A549 (cell line): Measurements from ENCODE around the gene CPSF4.

Experiments
- CHD2 ChIP-seq: fragments of 150-350 bp; IDR thresholded peaks from 2 replicates; pipeline ENCODE4 v1.6.1; 2014; ENCODE audit warnings: low read length; ENCODE audit not compliant: partially characterized antibody
- CTCF ChIP-seq: fragments of >200 bp; sonication (Bioruptor Twin); formaldehyde crosslinking; IDR thresholded peaks from 3 replicates; pipeline ENCODE4 v1.5.1; 2016
- E2F6 ChIP-seq: IDR thresholded peaks from 2 replicates; pipeline ENCODE4 v1.6.1; 2012; ENCODE audit warnings: low read depth, borderline replicate concordance
- EP300 ChIP-seq, 2 experiments: fragments of >200 bp; sonication (Bioruptor Twin); formaldehyde crosslinking; IDR thresholded peaks; 2 replicates in 1 of 2; 3 replicates in 1 of 2; pipeline ENCODE4 v1.6.1; 2016 to 2017
- ESRRA ChIP-seq: fragments of 150-350 bp; IDR thresholded peaks from 2 replicates; pipeline ENCODE4 v1.6.1; 2014; ENCODE audit warnings: mild to moderate bottlenecking, low read length, borderline replicate concordance
- FOXS1 ChIP-seq: fragments of 250-450 bp; sonication (Bioruptor Pico); IDR thresholded peaks from 2 replicates; pipeline ENCODE4 v1.5.0; 2020; ENCODE audit warnings: mild to moderate bottlenecking, moderate library complexity
- JUN ChIP-seq, 2 experiments: fragments of >200 bp; sonication (Bioruptor Twin); formaldehyde crosslinking; IDR thresholded peaks; 2 replicates in 1 of 2; 3 replicates in 1 of 2; pipeline ENCODE4 v1.6.1; 2016 to 2017
- MYC ChIP-seq: IDR thresholded peaks from 2 replicates; pipeline ENCODE4 v1.6.1; 2012; ENCODE audit warnings: mild to moderate bottlenecking, inconsistent platforms, low read length, improper control_type of control experiment, borderline replicate concordance
- PHF8 ChIP-seq: fragments of 200-600 bp; sonication (generic); IDR thresholded peaks from 2 replicates; pipeline ENCODE4 v1.6.1; 2016; ENCODE audit warnings: low read depth, mild to moderate bottlenecking, antibody characterized with exemption, moderate library complexity, borderline replicate concordance
- POLR2A ChIP-seq: IDR thresholded peaks from 2 replicates; pipeline ENCODE4 v1.6.1; 2012; ENCODE audit warnings: mild to moderate bottlenecking, low read length
- POLR2AphosphoS2 ChIP-seq: conservative IDR thresholded peaks from 2 replicates; pipeline ENCODE4 v1.6.1; 2012; ENCODE audit warnings: low read length, improper control_type of control experiment, inconsistent platforms
- RAD21 ChIP-seq, 2 experiments: fragments of >200 bp in 1 of 2; sonication (Bioruptor Twin) in 1 of 2; formaldehyde crosslinking in 1 of 2; IDR thresholded peaks in 1 of 2; conservative IDR thresholded peaks in 1 of 2; 2 replicates in 1 of 2; 3 replicates in 1 of 2; pipeline ENCODE4 v1.6.1; 2012 to 2018; ENCODE audit warnings: inconsistent platforms in 1 of 2
- RCOR1 ChIP-seq: fragments of 150-350 bp; IDR thresholded peaks from 2 replicates; pipeline ENCODE4 v1.6.1; 2014; ENCODE audit warnings: antibody characterized with exemption, low read length, low read depth
- USF2 ChIP-seq: fragments of 450-650 bp; IDR thresholded peaks from 2 replicates; pipeline ENCODE4 v1.6.1; 2014; ENCODE audit warnings: antibody characterized with exemption

GRCh38 chr7:99399597-99399996 is 39.1 kb upstream of the CPSF4 start:
- TF ChIP-seq EP300 (IDR thresholded peaks at IDR 0.05), result no peak
- no peak for TF ChIP-seq RAD21 (conservative IDR thresholded peaks at IDR 0.05 in 1 of 2, IDR thresholded peaks at IDR 0.05 in 1 of 2)
- no peak for TF ChIP-seq CTCF
- TF ChIP-seq E2F6, result no peak
- no peak for TF ChIP-seq CHD2
- TF ChIP-seq FOXS1 (CRISPR knock-in tag), result no peak
- no peak for TF ChIP-seq RCOR1
- no peak for TF ChIP-seq POLR2A
- TF ChIP-seq USF2, result no peak
- TF ChIP-seq PHF8, result no peak
- no peak for TF ChIP-seq ESRRA
- no peak for TF ChIP-seq MYC
- 0 out of 2 replicates have a peak, but pooled peaks have one; percentile 4 for TF ChIP-seq POLR2AphosphoS2
- TF ChIP-seq JUN (IDR thresholded peaks at IDR 0.05), result no peak
